ENCODE measurements around the gene TEX13D.

The TEX13D gene

GRCh38 chrX:124348885-124349453 is 16.5 kb downstream of the TEX13D start:
- DNase-seq (ENCODE audit: low read depth) = no peak
- TF ChIP-seq CTCF (conservative IDR thresholded peaks at IDR 0.05; ENCODE audit: low read depth, low read length) = no peak

GRCh38 chrX:124354648-124355047 is 22.2 kb downstream of the TEX13D start:
- no peak overlapping the region for H3K4me3 ChIP-seq (ENCODE audit: low read length)
- no peak for DNase-seq (ENCODE audit: low read depth)
- no peak for TF ChIP-seq CTCF (conservative IDR thresholded peaks at IDR 0.05; ENCODE audit: low read depth, low read length)

More at GRCh38 chrX:124348885-124349453, 16.5 kb downstream of the TEX13D start:
- H3K4me3 ChIP-seq (ENCODE audit: low read length) = no peak overlapping the region

GRCh38 chrX:124358800-124359383 is 26.4 kb downstream of the TEX13D start:
- DNase-seq (ENCODE audit: low read depth) = no peak
- H3K4me3 ChIP-seq (ENCODE audit: low read length) = no peak overlapping the region
- TF ChIP-seq CTCF (conservative IDR thresholded peaks at IDR 0.05; ENCODE audit: low read depth, low read length) = no peak

- DNase-seq (ENCODE audit: low read depth) = no peak
- no peak overlapping the region for H3K4me3 ChIP-seq (ENCODE audit: low read length)
- TF ChIP-seq CTCF (conservative IDR thresholded peaks at IDR 0.05; ENCODE audit: low read depth, low read length) = no peak
Measured at GRCh38 chrX:124362072-124362471, 29.6 kb downstream of the TEX13D start.

- no peak for DNase-seq (ENCODE audit: low read depth)
- no peak overlapping the region for H3K4me3 ChIP-seq (ENCODE audit: low read length)
- no peak for TF ChIP-seq CTCF (conservative IDR thresholded peaks at IDR 0.05; ENCODE audit: low read depth, low read length)
Measured at GRCh38 chrX:124362761-124363160, 30.3 kb downstream of the TEX13D start.

- H3K4me3 ChIP-seq (ENCODE audit: low read length) = no peak overlapping the region
- no peak for DNase-seq (ENCODE audit: low read depth)
- no peak for TF ChIP-seq CTCF (conservative IDR thresholded peaks at IDR 0.05; ENCODE audit: low read depth, low read length)
Measured at GRCh38 chrX:124369722-124370121, 37.3 kb downstream of the TEX13D start.

GRCh38 chrX:124373348-124373747 is 40.9 kb downstream of the TEX13D start:
- no peak for DNase-seq (ENCODE audit: low read depth)

More at GRCh38 chrX:124373348-124373747, 40.9 kb downstream of the TEX13D start:
- no peak for TF ChIP-seq CTCF (conservative IDR thresholded peaks at IDR 0.05; ENCODE audit: low read depth, low read length)
- no peak overlapping the region for H3K4me3 ChIP-seq (ENCODE audit: low read length)

Measured in retinal pigment epithelial cell (primary cell).